OCI-M1 (cell line): ENCODE data around the gene PTPRN2.
"Not testable (repeated sequence)": the region's sequence is repeated elsewhere in the genome, so short reads cannot be mapped to it uniquely, and the experiment has no call there.

Experiments used
- DNase-seq: peaks from one replicate; lab custom pipeline; 2025; lab: John Stamatoyannopoulos, UW

Gene PTPRN2

GRCh38 chr7:158322616-158323530 lies 264.8 kb downstream of the PTPRN2 start:
- no peak for DNase-seq

- DNase-seq, result no peak
Measured at GRCh38 chr7:158321936-158322615, 265.5 kb downstream of the PTPRN2 start.

- no peak for DNase-seq
Measured at GRCh38 chr7:158321056-158321700, 266.4 kb downstream of the PTPRN2 start.

- DNase-seq, result no peak
Measured at GRCh38 chr7:158320328-158320727, 267.3 kb downstream of the PTPRN2 start.

- DNase-seq, result no peak
Measured at GRCh38 chr7:158318511-158318913, 269.1 kb downstream of the PTPRN2 start.

- no peak for DNase-seq
Measured at GRCh38 chr7:158317238-158318205, 270.1 kb downstream of the PTPRN2 start.

- no peak for DNase-seq
Measured at GRCh38 chr7:158316466-158317031, 271.1 kb downstream of the PTPRN2 start.

GRCh38 chr7:158315881-158316280 lies 271.7 kb downstream of the PTPRN2 start:
- no peak for DNase-seq

GRCh38 chr7:158315326-158315725 lies 272.3 kb downstream of the PTPRN2 start:
- no peak for DNase-seq

- DNase-seq, result no peak
Measured at GRCh38 chr7:158314394-158314793, 273.2 kb downstream of the PTPRN2 start.

GRCh38 chr7:158313931-158314330 lies 273.7 kb downstream of the PTPRN2 start:
- DNase-seq, result no peak

- no peak for DNase-seq
Measured at GRCh38 chr7:158312789-158313188, 274.8 kb downstream of the PTPRN2 start.

- no peak for DNase-seq
Measured at GRCh38 chr7:158311791-158312190, 275.8 kb downstream of the PTPRN2 start.

- no peak for DNase-seq
Measured at GRCh38 chr7:158310924-158311666, 276.5 kb downstream of the PTPRN2 start.

GRCh38 chr7:158309868-158310763 lies 277.5 kb downstream of the PTPRN2 start:
- no peak for DNase-seq

GRCh38 chr7:158308001-158308400 lies 279.6 kb downstream of the PTPRN2 start:
- no peak for DNase-seq

- not testable (repeated sequence) for DNase-seq
Measured at GRCh38 chr7:158304072-158304471, 283.6 kb downstream of the PTPRN2 start.

GRCh38 chr7:158303121-158303520 lies 284.5 kb downstream of the PTPRN2 start:
- DNase-seq, result no peak
